ENCODE measurements around the gene CNTNAP2.

DNA sequence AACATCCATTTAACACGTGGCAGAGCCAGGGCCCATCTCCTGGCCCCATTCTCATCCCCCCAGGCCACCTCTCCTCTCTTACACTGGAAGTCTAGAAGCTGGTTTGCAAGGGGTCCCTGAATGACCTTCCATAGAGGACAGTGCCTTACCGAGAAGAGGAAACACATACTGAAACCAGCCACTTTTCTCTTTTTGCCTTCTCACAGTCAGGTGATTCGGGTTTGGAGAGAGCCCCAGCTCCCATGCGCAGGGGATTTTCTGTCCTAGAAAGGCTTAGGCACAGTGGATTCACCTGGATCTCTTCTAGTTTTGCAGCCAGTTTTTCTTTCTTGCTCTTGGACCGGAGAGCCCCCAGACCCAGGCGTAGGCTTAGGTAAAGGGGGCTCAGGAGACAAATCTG is 2139.8 kb downstream of the CNTNAP2 start:
- TF ChIP-seq, protein P1, sequence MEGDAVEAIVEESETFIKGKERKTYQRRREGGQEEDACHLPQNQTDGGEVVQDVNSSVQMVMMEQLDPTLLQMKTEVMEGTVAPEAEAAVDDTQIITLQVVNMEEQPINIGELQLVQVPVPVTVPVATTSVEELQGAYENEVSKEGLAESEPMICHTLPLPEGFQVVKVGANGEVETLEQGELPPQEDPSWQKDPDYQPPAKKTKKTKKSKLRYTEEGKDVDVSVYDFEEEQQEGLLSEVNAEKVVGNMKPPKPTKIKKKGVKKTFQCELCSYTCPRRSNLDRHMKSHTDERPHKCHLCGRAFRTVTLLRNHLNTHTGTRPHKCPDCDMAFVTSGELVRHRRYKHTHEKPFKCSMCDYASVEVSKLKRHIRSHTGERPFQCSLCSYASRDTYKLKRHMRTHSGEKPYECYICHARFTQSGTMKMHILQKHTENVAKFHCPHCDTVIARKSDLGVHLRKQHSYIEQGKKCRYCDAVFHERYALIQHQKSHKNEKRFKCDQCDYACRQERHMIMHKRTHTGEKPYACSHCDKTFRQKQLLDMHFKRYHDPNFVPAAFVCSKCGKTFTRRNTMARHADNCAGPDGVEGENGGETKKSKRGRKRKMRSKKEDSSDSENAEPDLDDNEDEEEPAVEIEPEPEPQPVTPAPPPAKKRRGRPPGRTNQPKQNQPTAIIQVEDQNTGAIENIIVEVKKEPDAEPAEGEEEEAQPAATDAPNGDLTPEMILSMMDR (conservative IDR thresholded peaks at IDR 0.05; ENCODE audit: low read depth, low read length): no peak
- TF ChIP-seq POLR2A (IDR thresholded peaks at IDR 0.05; ENCODE audit: low read depth, low read length): no peak
- TF ChIP-seq RFX5 (IDR thresholded peaks at IDR 0.05; ENCODE audit: low read depth, low read length): no peak
- no peak for TF ChIP-seq CHD1 (IDR thresholded peaks at IDR 0.05; ENCODE audit: low read depth, low read length)
- no peak for TF ChIP-seq RAD21 (IDR thresholded peaks at IDR 0.05; ENCODE audit: low read length)
- no peak for TF ChIP-seq MAZ (IDR thresholded peaks at IDR 0.05; ENCODE audit: borderline replicate concordance, low read depth, low read length)
- TF ChIP-seq MAFK (IDR thresholded peaks at IDR 0.05; ENCODE audit: low read depth, low read length): no peak
- TF ChIP-seq NFE2L2 (IDR thresholded peaks at IDR 0.05; ENCODE audit: low read depth, low read length): no peak
